Right ventricle myocardium inferior (tissue), 1 donor: ENCODE data around the gene PDGFRB. TPM values are rescaled to one million over a fixed set of nuclear protein-coding genes. Genes with fewer than 3 reads are reported as not detected.

Source experiments
- ATAC-seq: fragments of 200-7000 bp; cut with Tn5 transposase; one replicate; pipeline ENCODE4 v1.9.1; 2020; ENCODE audit warnings: mild to moderate bottlenecking, moderate library complexity
- DNase-seq: peaks from one replicate; pipeline ENCODE4 v3.0.0; 2021; ENCODE audit errors: missing footprints
- intact Hi-C: fragments of 100-400 bp; cut with DNase I; formaldehyde crosslinking; loops from one replicate; pipeline ENCODE4 v1.11.0; 2022
- long read RNA-seq: library from polyadenylated mRNA; unstranded; transcript quantifications from one replicate; pipeline ENCODE4 v2.0.0, GENCODE V29; 2021
- total RNA-seq: library from RNA; stranded (reverse); fragmentation: NEBNext Ultra II Directional; extraction: Animal tissue kit (Norgen Biotek cat#: 25700); gene quantifications from one replicate; pipeline ENCODE4 v1.2.1, GENCODE V29; 2021
- donor health status: DM: no; HTN: yes; CAD: no; lungs with severe emphysema.

PDGFRB gene
- total RNA-seq: 57.2 TPM
- long read RNA-seq, full-length matches to known transcripts: 18 of 37 reads
- long read RNA-seq, partial matches to known transcripts: 7 of 37 reads
- long read RNA-seq, other reads (novel, unspliced or antisense): 12 of 37 reads

GRCh38 chr5:150155258-150156026, at the start of gene PDGFRB:
TSS of gene PDGFRB (minus strand) at chr5:150155845. CDS start at chr5:150137047, 18,798 bp downstream.
- ATAC-seq (peak; percentile 84), DNase-seq (peak; percentile 92)
- intact Hi-C loops: no loop called here

GRCh38 chr5:150204590-150204960, 48.9 kb upstream of the PDGFRB start:
- DNase-seq: no peak
- intact Hi-C loops: no loop called here
- no peak for ATAC-seq

- DNase-seq: no peak
- ATAC-seq: no peak
- intact Hi-C loops: no loop called here
Measured at GRCh38 chr5:150203832-150204589, 48.4 kb upstream of the PDGFRB start.

GRCh38 chr5:150202501-150202900, 46.9 kb upstream of the PDGFRB start:
- DNase-seq: no peak
- intact Hi-C loops: no loop called here
- ATAC-seq: no peak

GRCh38 chr5:150197476-150197875, 41.8 kb upstream of the PDGFRB start:
- no peak for DNase-seq
- ATAC-seq: no peak
- intact Hi-C loops: no loop called here

GRCh38 chr5:150196986-150197385, 41.3 kb upstream of the PDGFRB start:
- intact Hi-C loops: no loop called here
- DNase-seq (no peak), ATAC-seq (no peak)

- intact Hi-C loops: no loop called here
- DNase-seq (no peak), ATAC-seq (no peak)
Measured at GRCh38 chr5:150196514-150196913, 40.9 kb upstream of the PDGFRB start.

GRCh38 chr5:150195736-150196485, 40.3 kb upstream of the PDGFRB start:
- ATAC-seq (no peak), DNase-seq (no peak)
- intact Hi-C loops: no loop called here

- no peak for DNase-seq
- no peak for ATAC-seq
- intact Hi-C loops: no loop called here
Measured at GRCh38 chr5:150192462-150192861, 36.8 kb upstream of the PDGFRB start.

- ATAC-seq: no peak
- DNase-seq: no peak
- intact Hi-C loops: no loop called here
Measured at GRCh38 chr5:150190987-150191386, 35.3 kb upstream of the PDGFRB start.

GRCh38 chr5:150190503-150190979, 34.9 kb upstream of the PDGFRB start:
- DNase-seq (no peak), ATAC-seq (no peak)
- intact Hi-C loops: no loop called here

- DNase-seq: no peak
- ATAC-seq: no peak
- intact Hi-C loops: no loop called here
Measured at GRCh38 chr5:150189728-150190502, 34.3 kb upstream of the PDGFRB start, which contains the start of gene SLC6A7. TSS of gene SLC6A7 (plus strand) at chr5:150190062. CDS start at chr5:150190328, 266 bp downstream.

GRCh38 chr5:150189326-150189725, 33.7 kb upstream of the PDGFRB start:
- no peak for DNase-seq
- intact Hi-C loops: no loop called here

GRCh38 chr5:150188146-150188842, 32.6 kb upstream of the PDGFRB start:
- intact Hi-C loops: no loop called here
- no peak for ATAC-seq
- no peak for DNase-seq

More at GRCh38 chr5:150189326-150189725, 33.7 kb upstream of the PDGFRB start:
- no peak for ATAC-seq

- peak; percentile 36 for ATAC-seq
- intact Hi-C loops: no loop called here
Measured at GRCh38 chr5:150186897-150187296, 31.3 kb upstream of the PDGFRB start.

GRCh38 chr5:150186137-150186536, 30.5 kb upstream of the PDGFRB start:
- DNase-seq (no peak), ATAC-seq (no peak)
- intact Hi-C loops: no loop called here

More at GRCh38 chr5:150186897-150187296, 31.3 kb upstream of the PDGFRB start:
- no peak for DNase-seq

- intact Hi-C loops: no loop called here
- ATAC-seq (no peak), DNase-seq (no peak)
Measured at GRCh38 chr5:150184990-150185912, 29.6 kb upstream of the PDGFRB start.
